GM19035 (cell line): ENCODE results near the gene MYPN.

Source experiments
- ATAC-seq: cut with Tn5 transposase; IDR thresholded peaks from one replicate; pipeline ENCODE4 v1.9.1; 2021; ENCODE audit not compliant: unreplicated experiment

MYPN gene

GRCh38 chr10:68088740-68089139 is 20.5 kb upstream of the MYPN start:
- no peak for ATAC-seq

GRCh38 chr10:68090586-68090985 is 18.7 kb upstream of the MYPN start:
- no peak for ATAC-seq

- no peak for ATAC-seq
Observed at GRCh38 chr10:68092512-68092911, 16.8 kb upstream of the MYPN start.

- no peak for ATAC-seq
Observed at GRCh38 chr10:68095153-68095552, 14.1 kb upstream of the MYPN start.

- ATAC-seq = no peak
Observed at GRCh38 chr10:68096913-68097516, 12.3 kb upstream of the MYPN start.

- no peak for ATAC-seq
Observed at GRCh38 chr10:68099736-68100135, 9.6 kb upstream of the MYPN start.

- no peak for ATAC-seq
Observed at GRCh38 chr10:68101066-68101465, 8.2 kb upstream of the MYPN start.

GRCh38 chr10:68103261-68103878 is 5.9 kb upstream of the MYPN start:
- ATAC-seq = no peak

GRCh38 chr10:68103901-68104300 is 5.4 kb upstream of the MYPN start:
- no peak for ATAC-seq

- no peak for ATAC-seq
Observed at GRCh38 chr10:68105820-68106219, 3.5 kb upstream of the MYPN start.

- ATAC-seq = no peak
Observed at GRCh38 chr10:68106656-68107055, 2.6 kb upstream of the MYPN start.

GRCh38 chr10:68107651-68108050 is 1.6 kb upstream of the MYPN start:
- no peak for ATAC-seq

GRCh38 chr10:68108051-68108450 is 1.2 kb upstream of the MYPN start:
- ATAC-seq = no peak

- ATAC-seq = no peak
Observed at GRCh38 chr10:68108653-68109052, 635 bp upstream of the MYPN start.

GRCh38 chr10:68110027-68110426 is 739 bp downstream of the MYPN start:
- no peak for ATAC-seq

- ATAC-seq = no peak
Observed at GRCh38 chr10:68111584-68111983, 2.3 kb downstream of the MYPN start.

GRCh38 chr10:68112837-68113236 is 3.5 kb downstream of the MYPN start:
- no peak for ATAC-seq

- ATAC-seq = no peak
Observed at GRCh38 chr10:68118657-68119056, 9.4 kb downstream of the MYPN start.

GRCh38 chr10:68121020-68121743 is 11.9 kb downstream of the MYPN start:
- no peak for ATAC-seq

- no peak for ATAC-seq
Observed at GRCh38 chr10:68121852-68122251, 12.6 kb downstream of the MYPN start.

- no peak for ATAC-seq
Observed at GRCh38 chr10:68124718-68125117, 15.4 kb downstream of the MYPN start.

- ATAC-seq = no peak
Observed at GRCh38 chr10:68125772-68126171, 16.5 kb downstream of the MYPN start.
